NT2/D1 (cell line): Measurements from ENCODE around the gene PTPRN2.

Source experiments
- SUZ12 ChIP-seq: IDR thresholded peaks from 2 replicates; pipeline ENCODE4 v1.6.1; 2011; ENCODE audit not compliant: insufficient read length, insufficient read depth; ENCODE audit errors: extremely low read depth
- YY1 ChIP-seq: IDR thresholded peaks from 2 replicates; pipeline ENCODE4 v1.6.1; 2011; ENCODE audit not compliant: insufficient read length, insufficient read depth

GRCh38 chr7:157660971-157661610 lies 926.5 kb downstream of the PTPRN2 start:
- TF ChIP-seq YY1 = no peak
- no peak for TF ChIP-seq SUZ12
